Lung (tissue), 12 donors: Measurements from ENCODE around the gene ATXN2L. TPM values are rescaled to one million over a fixed set of nuclear protein-coding genes. Genes with fewer than 3 reads are reported as not detected.
"Not testable (repeated sequence)": the region's sequence is repeated elsewhere in the genome, so short reads cannot be mapped to it uniquely, and the experiment has no call there.

Experiments used
- ATAC-seq: fragments of 200-7000 bp; cut with Tn5 transposase; one replicate; pipeline ENCODE4 v1.9.1; 2020; ENCODE audit warnings: moderate number of reproducible peaks; ENCODE audit not compliant: insufficient read depth, low FRiP score
- DNase-seq, 3 donors: peaks; one replicate each; pipeline ENCODE4 v3.0.0-alpha.2; 2013 to 2017
- H3K27ac ChIP-seq, 2 donors: one replicate each; pipeline ENCODE4 v1.5.1; 2013; ENCODE audit warnings: mild to moderate bottlenecking in 2 of 2, moderate library complexity in 2 of 2, control low read depth in 1 of 2, inconsistent platforms in 1 of 2, low read depth in 1 of 2, low read length in 1 of 2
- H3K27me3 ChIP-seq, 3 donors: one replicate each; pipeline ENCODE4 v1.5.1; 2013; ENCODE audit warnings: low read length in 2 of 3; ENCODE audit not compliant: control insufficient read depth in 3 of 3, insufficient read depth in 3 of 3
- H3K36me3 ChIP-seq, 4 donors: one replicate each; pipeline ENCODE4 v1.5.1; 2013; ENCODE audit warnings: low read length in 4 of 4, mild to moderate bottlenecking in 1 of 4, moderate library complexity in 1 of 4; ENCODE audit not compliant: control insufficient read depth in 4 of 4, insufficient read depth in 4 of 4
- H3K4me1 ChIP-seq, 5 donors: one replicate each; pipeline ENCODE4 v1.5.1; 2013; ENCODE audit warnings: low read length in 5 of 5, mild to moderate bottlenecking in 2 of 5, moderate library complexity in 1 of 5; ENCODE audit not compliant: control insufficient read depth in 5 of 5, insufficient read depth in 5 of 5
- H3K4me3 ChIP-seq: one replicate; pipeline ENCODE4 v1.5.1; 2013; ENCODE audit warnings: mild to moderate bottlenecking, control low read depth, moderate library complexity
- H3K9ac ChIP-seq, 2 donors: one replicate each; pipeline ENCODE4 v1.5.1; 2013; ENCODE audit warnings: low read length in 2 of 2, control low read depth in 1 of 2; ENCODE audit not compliant: insufficient read depth in 1 of 2
- H3K9me3 ChIP-seq, 4 donors: one replicate each; pipeline ENCODE4 v1.5.1; 2013; ENCODE audit warnings: low read length in 3 of 4, mild to moderate bottlenecking in 1 of 4, moderate library complexity in 1 of 4; ENCODE audit not compliant: control insufficient read depth in 4 of 4, insufficient read depth in 3 of 4
- CTCF ChIP-seq: IDR thresholded peaks from 2 replicates; pipeline ENCODE4 v1.5.1; 2012; ENCODE audit warnings: mild to moderate bottlenecking; ENCODE audit errors: control extremely low read depth, extremely low read depth
- WGBS, 2 donors: extraction: QIAGEN DNeasy Blood & Tissue Kit; methylation state at CpG; one replicate each; pipeline ENCODE4 v1.1.7; 2013; 5-methylcytosine and 5-hydroxymethylcytosine counted together
- polyA plus RNA-seq, 2 donors: library from polyadenylated mRNA; stranded (reverse); fragments of 200-250 nt; gene quantifications; one replicate each; pipeline ENCODE4 v1.2.1, GENCODE V29; 2013
- total RNA-seq, 2 donors: library from RNA; depleted of rRNA in 1 of 2; stranded (reverse); fragments of >200 nt in 1 of 2; gene quantifications; one replicate each; pipeline ENCODE4 v1.2.1, GENCODE V29; 2014 to 2021
- donor health status: control.
- donor health status: control.
- donor health status: Bipolar disorder and iron deficiency.
- donor health status: healthy.
- donor health status: DM: yes; HTN: yes; CAD: no.

ATXN2L gene
- total and polyA plus RNA-seq, 4 donors, result 72.1 to 140 (median 91.0) TPM

- Histone ChIP-seq H3K27me3 (no peaks in the 10 kb centered on the region), H3K9ac (no peak overlapping the region), H3K27ac (no peak overlapping the region), H3K4me1 (peaks cover 6 to 12% (median 7%) of the 10 kb centered on the region in 5 donors), H3K9me3 (no peaks in the 10 kb centered on the region), H3K36me3 (peaks cover 4 to 44% (median 23%) of the 10 kb centered on the region in 4 donors), H3K4me3 (no peak overlapping the region)
- DNase-seq (no peak), ATAC-seq (no peak)
- no peak for TF ChIP-seq CTCF
- 89 to 92% methylated on average over 13 of the region's 13 CpGs for WGBS, 2 donors
Measured at GRCh38 chr16:28867241-28867640, 44.4 kb downstream of the ATXN2L start.

DNA sequence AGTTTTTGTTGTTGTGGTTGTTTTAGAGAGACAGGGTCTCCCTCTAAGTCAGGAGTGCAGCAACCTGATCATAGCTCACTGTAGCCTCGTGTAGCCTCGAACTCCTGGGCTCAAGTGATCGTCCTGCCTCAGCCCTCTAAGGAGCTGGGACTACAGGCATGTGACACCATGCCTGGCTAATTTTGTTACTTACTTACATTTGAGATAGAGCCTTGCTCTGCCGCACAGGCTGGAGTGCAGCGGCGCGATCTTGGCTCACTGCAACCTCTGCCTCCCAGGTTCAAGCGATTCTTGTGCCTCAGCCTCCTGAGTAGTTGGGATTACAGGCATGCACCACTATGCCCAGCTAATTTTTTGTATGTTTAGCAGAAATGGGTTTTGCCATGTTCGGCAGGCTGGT is 44.8 kb downstream of the ATXN2L start:
- H3K27me3 ChIP-seq, H3K4me3 ChIP-seq, H3K9ac ChIP-seq, H3K9me3 ChIP-seq, ATAC-seq, H3K27ac ChIP-seq, DNase-seq: not testable (repeated sequence)
- peaks cover 6 to 12% (median 7%) of the 10 kb centered on the region in 5 donors for H3K4me1 ChIP-seq
- peaks cover 4 to 47% (median 25%) of the 10 kb centered on the region in 4 donors for H3K36me3 ChIP-seq
- 92 to 96% methylated on average over 9 of the region's 9 CpGs for WGBS, 2 donors

DNA sequence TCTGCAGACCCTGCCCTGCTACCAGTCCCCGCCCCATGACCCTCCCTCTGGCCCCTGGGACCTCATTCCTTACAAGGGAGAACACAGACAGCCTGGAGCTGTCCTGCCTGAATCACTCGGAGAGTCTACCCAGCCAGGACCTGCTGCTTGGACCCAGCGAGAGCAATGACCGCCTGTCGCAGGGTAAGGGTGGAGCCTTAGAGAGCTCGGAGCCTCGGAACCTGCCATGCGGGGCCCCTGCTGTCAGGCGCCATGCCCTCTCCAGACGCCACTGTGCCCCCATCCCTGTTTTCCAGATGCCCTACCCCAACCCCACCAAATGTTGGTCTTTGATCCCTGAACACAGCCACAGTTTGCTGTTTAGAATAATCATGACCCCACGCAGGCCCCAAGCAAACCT is 46.4 kb downstream of the ATXN2L start:
- Histone ChIP-seq H3K4me3 (no peak overlapping the region), H3K27ac (no peak overlapping the region), H3K36me3 (peaks cover 9 to 57% (median 28%) of the 10 kb centered on the region in 4 donors), H3K9ac (no peak overlapping the region), H3K27me3 (no peaks in the 10 kb centered on the region), H3K4me1 (peaks cover 5 to 12% (median 6%) of the 10 kb centered on the region in 5 donors), H3K9me3 (no peaks in the 10 kb centered on the region)
- no peak for DNase-seq
- ATAC-seq, result no peak
- WGBS, 2 donors, result 95 to 97% methylated on average over 11 of the region's 11 CpGs
- TF ChIP-seq CTCF, result no peak

DNA sequence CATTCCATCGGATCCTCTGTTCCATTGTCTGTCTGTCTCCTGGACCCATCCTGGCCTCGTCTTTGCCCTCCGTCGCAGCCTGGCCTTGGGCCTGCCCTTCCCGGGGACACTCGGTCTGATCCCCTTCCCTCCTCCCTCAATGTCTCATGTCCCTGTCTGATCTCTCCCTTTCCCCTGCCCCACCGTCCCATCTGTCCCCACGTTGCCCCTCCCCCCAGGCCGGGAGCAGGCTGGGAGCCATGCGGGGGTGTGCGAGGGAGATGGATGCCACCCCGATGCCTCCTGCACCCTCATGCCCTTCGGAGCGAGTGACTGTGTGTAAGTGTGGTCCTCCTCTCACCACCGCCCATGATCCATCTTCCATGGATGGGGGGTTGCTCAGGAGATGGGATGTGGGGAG is 50.2 kb downstream of the ATXN2L start:
- Histone ChIP-seq H3K27ac (no peak overlapping the region), H3K9ac (no peak overlapping the region), H3K4me1 (peaks cover 0 to 5% (median 0%) of the 10 kb centered on the region in 5 donors), H3K36me3 (peaks cover 12 to 50% (median 29%) of the 10 kb centered on the region in 4 donors), H3K9me3 (no peaks in the 10 kb centered on the region), H3K4me3 (no peak overlapping the region), H3K27me3 (no peaks in the 10 kb centered on the region)
- no peak for TF ChIP-seq CTCF
- 89 to 90% methylated on average over 15 of the region's 15 CpGs for WGBS, 2 donors
- no peak for ATAC-seq
- DNase-seq, result no peak
